OCI-LY1 (cell line): ENCODE results near the gene ZC3H13.

Experiments used
- H2AFZ ChIP-seq: fragments of 200-600 bp; sonication (generic), shearing (Covaris generic); 2 replicates; pipeline ENCODE4 v1.6.0; 2014; ENCODE audit warnings: antibody characterized with exemption, mild to moderate bottlenecking, low read length
- H3F3A ChIP-seq: fragments of 200-600 bp; sonication (generic), shearing (Covaris generic); 2 replicates; pipeline ENCODE4 v1.6.0; 2014; ENCODE audit warnings: mild to moderate bottlenecking, antibody characterized with exemption, low read length, moderate library complexity; ENCODE audit not compliant: insufficient read depth
- H3K27ac ChIP-seq: fragments of 200-600 bp; sonication (generic); 2 replicates; pipeline ENCODE4 v1.5.1; 2014; ENCODE audit warnings: low read length, mixed run types, mild to moderate bottlenecking, low read depth; ENCODE audit not compliant: poor library complexity, severe bottlenecking
- H3K27me3 ChIP-seq: fragments of 200-600 bp; sonication (generic); 2 replicates; pipeline ENCODE4 v1.6.0; 2014; ENCODE audit warnings: antibody characterized with exemption, mild to moderate bottlenecking, low read length, moderate library complexity; ENCODE audit not compliant: insufficient read depth
- H3K36me3 ChIP-seq: fragments of 200-600 bp; sonication (generic); 2 replicates; pipeline ENCODE4 v1.6.1; 2014; ENCODE audit warnings: mild to moderate bottlenecking, antibody characterized with exemption, low read length, moderate library complexity, mixed read lengths; ENCODE audit not compliant: insufficient read depth
- H3K4me1 ChIP-seq: fragments of 200-600 bp; sonication (generic); 2 replicates; pipeline ENCODE4 v1.5.1; 2014; ENCODE audit warnings: mild to moderate bottlenecking, low read length, moderate library complexity; ENCODE audit not compliant: insufficient read depth, severe bottlenecking
- H3K4me2 ChIP-seq: fragments of 200-600 bp; sonication (generic), shearing (Covaris generic); 2 replicates; pipeline ENCODE4 v1.6.1; 2014; ENCODE audit warnings: low read length
- H3K4me3 ChIP-seq: fragments of 200-600 bp; sonication (generic); 2 replicates; pipeline ENCODE4 v1.5.1; 2014; ENCODE audit warnings: low read length, low read depth, mild to moderate bottlenecking, mixed read lengths; ENCODE audit not compliant: poor library complexity, severe bottlenecking
- H3K79me2 ChIP-seq: fragments of 200-600 bp; shearing (Covaris generic); 2 replicates; pipeline ENCODE4 v1.6.1; 2016; ENCODE audit warnings: mixed run types, low read length, mixed read lengths; ENCODE audit not compliant: insufficient read depth
- H3K9ac ChIP-seq: fragments of 200-600 bp; sonication (generic), shearing (Covaris generic); 2 replicates; pipeline ENCODE4 v1.6.1; 2014; ENCODE audit warnings: mild to moderate bottlenecking, low read length, mixed read lengths
- H3K9me2 ChIP-seq: fragments of 200-600 bp; sonication (generic), shearing (Covaris generic); 2 replicates; pipeline ENCODE4 v1.6.1; 2014; ENCODE audit warnings: low read depth, mild to moderate bottlenecking, low read length, mixed read lengths
- H3K9me3 ChIP-seq: fragments of 200-600 bp; shearing (Covaris generic); 2 replicates; pipeline ENCODE4 v1.6.1; 2014; ENCODE audit warnings: low read length, mixed read lengths
- H4K20me1 ChIP-seq: fragments of 200-600 bp; sonication (generic), shearing (Covaris generic); 2 replicates; pipeline ENCODE4 v1.6.0; 2016; ENCODE audit warnings: mild to moderate bottlenecking, low read length; ENCODE audit not compliant: insufficient read depth
- EZH2 ChIP-seq: fragments of 200-600 bp; sonication (generic), shearing (Covaris generic); IDR thresholded peaks from 2 replicates; pipeline ENCODE4 v1.8.0; 2017; ENCODE audit warnings: borderline replicate concordance, mixed run types, mild to moderate bottlenecking, antibody characterized with exemption, low read length, moderate library complexity, mixed read lengths
- TF ChIP-seq, protein P1 (sequence below): fragments of 200-600 bp; sonication (generic), shearing (Covaris generic); IDR thresholded peaks from 2 replicates; pipeline ENCODE4 v1.5.1; 2017; ENCODE audit warnings: mild to moderate bottlenecking, antibody characterized with exemption, low read length, moderate library complexity, mixed read lengths

The ZC3H13 gene

DNA sequence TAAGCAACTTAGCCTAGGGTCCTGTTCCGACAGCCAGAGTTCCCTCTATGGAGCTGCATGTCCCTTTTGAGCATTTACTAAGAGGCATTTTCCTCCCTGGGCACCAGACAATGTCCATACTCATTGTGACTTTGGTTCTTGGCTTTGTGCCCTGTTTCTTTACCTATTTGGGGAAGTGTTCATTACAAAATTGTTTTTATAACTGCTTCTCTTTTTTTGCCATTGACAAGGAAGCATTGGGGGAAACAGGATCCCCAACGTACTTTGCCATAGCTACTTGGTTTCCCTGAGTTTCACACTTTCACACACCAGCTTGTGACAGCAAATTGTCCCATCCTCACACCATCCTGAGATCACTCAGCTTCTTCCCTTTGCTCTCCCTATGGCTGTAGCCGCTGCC lies 119.9 kb downstream of the ZC3H13 start:
- no peaks in the 10 kb centered on the region for H3K9me3 ChIP-seq
- TF ChIP-seq, protein P1, sequence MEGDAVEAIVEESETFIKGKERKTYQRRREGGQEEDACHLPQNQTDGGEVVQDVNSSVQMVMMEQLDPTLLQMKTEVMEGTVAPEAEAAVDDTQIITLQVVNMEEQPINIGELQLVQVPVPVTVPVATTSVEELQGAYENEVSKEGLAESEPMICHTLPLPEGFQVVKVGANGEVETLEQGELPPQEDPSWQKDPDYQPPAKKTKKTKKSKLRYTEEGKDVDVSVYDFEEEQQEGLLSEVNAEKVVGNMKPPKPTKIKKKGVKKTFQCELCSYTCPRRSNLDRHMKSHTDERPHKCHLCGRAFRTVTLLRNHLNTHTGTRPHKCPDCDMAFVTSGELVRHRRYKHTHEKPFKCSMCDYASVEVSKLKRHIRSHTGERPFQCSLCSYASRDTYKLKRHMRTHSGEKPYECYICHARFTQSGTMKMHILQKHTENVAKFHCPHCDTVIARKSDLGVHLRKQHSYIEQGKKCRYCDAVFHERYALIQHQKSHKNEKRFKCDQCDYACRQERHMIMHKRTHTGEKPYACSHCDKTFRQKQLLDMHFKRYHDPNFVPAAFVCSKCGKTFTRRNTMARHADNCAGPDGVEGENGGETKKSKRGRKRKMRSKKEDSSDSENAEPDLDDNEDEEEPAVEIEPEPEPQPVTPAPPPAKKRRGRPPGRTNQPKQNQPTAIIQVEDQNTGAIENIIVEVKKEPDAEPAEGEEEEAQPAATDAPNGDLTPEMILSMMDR, result no peak
- TF ChIP-seq EZH2, result no peak
- H3K27ac ChIP-seq, result no peak overlapping the region
- H3K36me3 ChIP-seq, result no peaks in the 10 kb centered on the region
- no peaks in the 10 kb centered on the region for H3K79me2 ChIP-seq
- no peaks in the 10 kb centered on the region for H3K27me3 ChIP-seq
- H3K4me2 ChIP-seq, result no peak overlapping the region
- no peaks in the 10 kb centered on the region for H4K20me1 ChIP-seq
- no peaks in the 10 kb centered on the region for H3K9me2 ChIP-seq
- H3F3A ChIP-seq, result no peaks in the 10 kb centered on the region
- no peaks in the 10 kb centered on the region for H3K4me1 ChIP-seq
- no peak overlapping the region for H3K4me3 ChIP-seq
- H2AFZ ChIP-seq, result no peak overlapping the region
- H3K9ac ChIP-seq, result no peak overlapping the region

GRCh38 chr13:45932172-45932571 lies 120.4 kb downstream of the ZC3H13 start:
- Histone ChIP-seq H3K27ac (no peak overlapping the region), H3K79me2 (no peaks in the 10 kb centered on the region), H3K27me3 (no peaks in the 10 kb centered on the region), H2AFZ (no peak overlapping the region), H3K4me2 (no peak overlapping the region), H3K36me3 (no peaks in the 10 kb centered on the region), H3K9ac (no peak overlapping the region), H3K4me1 (no peaks in the 10 kb centered on the region), H4K20me1 (no peaks in the 10 kb centered on the region), H3K9me2 (no peaks in the 10 kb centered on the region), H3K4me3 (no peak overlapping the region), H3F3A (no peaks in the 10 kb centered on the region), H3K9me3 (no peaks in the 10 kb centered on the region)
- TF ChIP-seq, protein P1, result no peak
- TF ChIP-seq EZH2, result no peak

GRCh38 chr13:45931211-45931610 lies 121.3 kb downstream of the ZC3H13 start:
- Histone ChIP-seq H3F3A (no peaks in the 10 kb centered on the region), H3K4me3 (no peak overlapping the region), H3K27me3 (no peaks in the 10 kb centered on the region), H4K20me1 (no peaks in the 10 kb centered on the region), H3K4me1 (no peaks in the 10 kb centered on the region), H3K9ac (no peak overlapping the region), H2AFZ (no peak overlapping the region), H3K9me2 (no peaks in the 10 kb centered on the region), H3K4me2 (no peak overlapping the region), H3K27ac (no peak overlapping the region), H3K79me2 (no peaks in the 10 kb centered on the region), H3K9me3 (no peaks in the 10 kb centered on the region), H3K36me3 (no peaks in the 10 kb centered on the region)
- TF ChIP-seq, protein P1, result no peak
- TF ChIP-seq EZH2, result no peak
